ENCODE data around the gene DIDO1. TPM values are rescaled to one million over a fixed set of nuclear protein-coding genes. Genes with fewer than 3 reads are reported as not detected.

The DIDO1 gene
- total RNA-seq, 3 donors from 2014 or later, result 59.8 to 83.1 (median 64.9) TPM

DNA sequence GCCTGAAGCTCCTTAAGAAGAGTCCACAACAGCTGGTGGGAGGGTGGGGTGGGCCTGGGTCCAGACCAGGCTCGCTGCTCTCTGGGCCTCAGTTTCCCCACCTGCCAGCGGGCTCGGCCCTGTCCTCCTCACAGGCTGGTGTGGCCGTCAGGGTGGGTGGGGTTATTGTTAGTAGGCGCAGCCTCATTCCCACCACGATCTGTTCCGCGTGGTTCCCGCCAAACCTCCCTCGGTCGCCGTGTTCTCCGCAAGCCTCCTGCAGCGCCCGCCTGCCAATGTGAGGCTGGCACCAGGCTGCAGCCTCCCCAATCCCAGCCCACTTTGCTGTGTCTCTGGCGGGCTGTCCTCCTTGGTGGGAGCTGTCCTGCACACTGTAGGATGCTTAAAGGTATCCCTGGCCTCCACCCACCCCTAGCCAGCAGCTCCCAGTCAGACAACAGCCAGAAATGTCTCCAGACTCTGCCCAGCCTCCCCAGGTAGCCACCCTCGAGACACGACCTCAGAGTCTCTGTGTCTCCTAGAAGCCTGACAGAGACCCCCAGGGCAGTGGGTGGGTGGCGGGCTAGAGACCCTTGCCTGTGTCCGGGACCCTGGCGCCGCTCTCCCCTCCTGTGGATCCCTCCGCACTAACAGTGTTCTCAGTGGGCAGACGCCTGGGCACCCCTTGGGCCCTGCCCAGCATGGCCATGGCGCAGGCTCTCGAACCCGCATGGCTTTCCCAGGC is 41.5 kb upstream of the DIDO1 start:
- TF ChIP-seq POLR2A (IDR thresholded peaks at IDR 0.05), result no peak
- TF ChIP-seq, protein P1, sequence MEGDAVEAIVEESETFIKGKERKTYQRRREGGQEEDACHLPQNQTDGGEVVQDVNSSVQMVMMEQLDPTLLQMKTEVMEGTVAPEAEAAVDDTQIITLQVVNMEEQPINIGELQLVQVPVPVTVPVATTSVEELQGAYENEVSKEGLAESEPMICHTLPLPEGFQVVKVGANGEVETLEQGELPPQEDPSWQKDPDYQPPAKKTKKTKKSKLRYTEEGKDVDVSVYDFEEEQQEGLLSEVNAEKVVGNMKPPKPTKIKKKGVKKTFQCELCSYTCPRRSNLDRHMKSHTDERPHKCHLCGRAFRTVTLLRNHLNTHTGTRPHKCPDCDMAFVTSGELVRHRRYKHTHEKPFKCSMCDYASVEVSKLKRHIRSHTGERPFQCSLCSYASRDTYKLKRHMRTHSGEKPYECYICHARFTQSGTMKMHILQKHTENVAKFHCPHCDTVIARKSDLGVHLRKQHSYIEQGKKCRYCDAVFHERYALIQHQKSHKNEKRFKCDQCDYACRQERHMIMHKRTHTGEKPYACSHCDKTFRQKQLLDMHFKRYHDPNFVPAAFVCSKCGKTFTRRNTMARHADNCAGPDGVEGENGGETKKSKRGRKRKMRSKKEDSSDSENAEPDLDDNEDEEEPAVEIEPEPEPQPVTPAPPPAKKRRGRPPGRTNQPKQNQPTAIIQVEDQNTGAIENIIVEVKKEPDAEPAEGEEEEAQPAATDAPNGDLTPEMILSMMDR (IDR thresholded peaks at IDR 0.05), result no peak
- no peak for TF ChIP-seq POLR2AphosphoS5 (IDR thresholded peaks at IDR 0.05)
- H3K9me3 ChIP-seq, result no peaks in the 10 kb centered on the region
- H3K36me3 ChIP-seq, result no peaks in the 10 kb centered on the region
- no peak overlapping the region for H3K4me3 ChIP-seq
- intact Hi-C loops (cut with DNase I; ENCODE audit: low total_unique reads), result no loop called here
- DNase-seq (ENCODE audit: low spot score in 2 of 2), result no peak
- peaks cover 0 to 3% of the 10 kb centered on the region in 2 donors for H3K4me1 ChIP-seq
- no peak overlapping the region for H3K27ac ChIP-seq
- H3K27me3 ChIP-seq, result peaks cover 0 to 9% of the 10 kb centered on the region in 2 donors

DNA sequence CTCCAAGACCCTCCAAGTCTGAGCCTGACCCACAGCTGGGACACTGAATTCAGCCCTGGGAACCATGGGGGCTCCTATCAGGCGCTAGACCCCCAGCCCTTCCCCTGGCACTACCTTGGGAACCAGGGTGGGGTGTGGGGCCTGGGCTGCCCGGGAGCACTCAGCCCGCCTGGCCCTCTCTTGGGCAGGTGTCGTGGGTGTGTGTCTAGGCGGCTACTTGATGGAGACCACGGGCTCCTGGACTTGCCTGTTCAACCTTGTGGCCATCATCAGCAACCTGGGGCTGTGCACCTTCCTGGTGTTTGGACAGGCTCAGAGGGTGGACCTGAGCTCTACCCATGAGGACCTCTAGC is 40.8 kb upstream of the DIDO1 start:
- no peaks in the 10 kb centered on the region for H3K9me3 ChIP-seq

DNA sequence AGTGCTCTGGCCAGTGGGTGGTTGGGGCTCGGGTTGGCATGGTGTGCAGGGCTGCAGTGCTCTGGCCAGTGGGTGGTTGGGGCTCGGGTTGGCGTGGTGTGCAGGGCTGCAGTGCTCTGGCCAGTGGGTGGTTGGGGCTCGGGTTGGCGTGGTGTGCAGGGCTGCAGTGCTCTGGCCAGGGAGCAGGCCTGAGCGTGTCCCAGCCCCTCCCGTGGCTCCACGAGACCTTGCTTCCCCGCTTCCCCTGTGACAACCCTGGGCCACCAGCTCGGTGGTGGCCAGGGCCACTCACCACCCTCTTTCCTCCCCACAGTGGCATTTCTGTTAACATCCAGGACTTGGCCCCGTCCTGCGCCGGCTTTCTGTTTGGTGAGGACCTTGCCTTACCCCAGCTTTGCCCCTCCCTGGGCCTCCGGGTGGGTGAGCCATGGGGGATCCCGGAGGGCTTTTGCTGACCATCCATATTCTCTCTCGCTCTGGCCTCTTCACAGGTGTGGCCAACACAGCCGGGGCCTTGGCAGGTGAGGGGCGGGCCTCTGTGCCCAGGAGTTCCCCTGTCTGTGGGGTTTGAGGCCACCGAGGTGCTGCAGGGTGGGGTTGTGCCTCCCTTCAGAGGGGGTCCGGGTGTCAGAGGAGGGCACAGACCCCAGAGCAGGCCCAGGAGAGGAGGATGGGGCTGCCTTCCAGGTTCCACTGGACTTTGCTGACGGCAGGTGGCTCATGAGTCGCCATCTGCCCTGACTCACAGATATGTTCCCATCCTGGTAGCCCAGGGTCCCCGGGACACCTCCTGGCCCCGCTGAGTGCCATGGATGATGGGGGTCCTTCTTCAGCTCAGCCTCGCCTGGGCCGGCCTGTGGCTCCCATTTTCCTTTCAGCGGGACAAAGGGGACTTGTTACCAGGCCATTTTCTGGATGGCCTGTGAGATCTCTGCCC is 40.2 kb upstream of the DIDO1 start:
- Histone ChIP-seq H3K9me3 (no peaks in the 10 kb centered on the region), H3K27ac (no peak overlapping the region), H3K4me3 (no peak overlapping the region), H3K27me3 (peaks cover 0 to 5% of the 10 kb centered on the region in 2 donors), H3K4me1 (no peaks in the 10 kb centered on the region), H3K36me3 (no peaks in the 10 kb centered on the region)
- intact Hi-C loops (cut with DNase I; ENCODE audit: low total_unique reads), result no loop called here
- DNase-seq (ENCODE audit: low spot score in 2 of 2), result no peak
- TF ChIP-seq POLR2AphosphoS5 (IDR thresholded peaks at IDR 0.05), result no peak
- TF ChIP-seq, protein P1 (IDR thresholded peaks at IDR 0.05), result no peak

More for the DNA sequence above, 40.8 kb upstream of the DIDO1 start:
- H3K27me3 ChIP-seq, result peaks cover 0 to 5% of the 10 kb centered on the region in 2 donors
- no peak for DNase-seq (ENCODE audit: low spot score in 2 of 2)
- TF ChIP-seq POLR2AphosphoS5 (IDR thresholded peaks at IDR 0.05), result no peak
- no peak for TF ChIP-seq POLR2A (IDR thresholded peaks at IDR 0.05)
- TF ChIP-seq, protein P1 (IDR thresholded peaks at IDR 0.05), result no peak
- intact Hi-C loops (cut with DNase I; ENCODE audit: low total_unique reads), result no loop called here
- H3K4me3 ChIP-seq, result no peak overlapping the region
- no peak overlapping the region for H3K27ac ChIP-seq
- no peaks in the 10 kb centered on the region for H3K4me1 ChIP-seq
- no peaks in the 10 kb centered on the region for H3K36me3 ChIP-seq

DNA sequence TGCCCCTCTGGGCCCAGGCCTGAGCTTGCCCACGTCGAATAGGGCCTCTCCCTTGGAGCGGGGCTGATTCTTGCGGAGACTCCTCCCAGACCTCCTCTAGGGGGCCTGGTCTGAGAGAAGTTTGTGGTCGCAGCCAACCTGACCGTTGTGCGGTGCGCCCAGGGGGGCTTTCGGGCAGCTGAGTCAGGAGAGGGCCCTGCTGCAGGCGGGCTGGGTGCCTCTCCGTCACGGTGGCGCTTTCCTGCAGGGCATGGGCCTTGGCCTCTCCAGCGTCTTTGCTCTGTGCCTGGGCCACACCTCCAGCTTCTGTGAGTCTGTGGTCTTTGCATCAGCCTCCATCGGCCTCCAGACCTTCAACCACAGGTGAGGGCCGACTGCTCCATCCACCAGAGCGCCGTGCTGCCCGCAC is 39.1 kb upstream of the DIDO1 start:
- Histone ChIP-seq H3K4me1 (no peaks in the 10 kb centered on the region), H3K27me3 (peaks cover 0 to 4% of the 10 kb centered on the region in 2 donors), H3K9me3 (no peaks in the 10 kb centered on the region), H3K4me3 (no peak overlapping the region), H3K27ac (no peak overlapping the region), H3K36me3 (no peaks in the 10 kb centered on the region)
- DNase-seq (ENCODE audit: low spot score in 2 of 2), result no peak
- intact Hi-C loops (cut with DNase I; ENCODE audit: low total_unique reads), result no loop called here
- TF ChIP-seq POLR2AphosphoS5 (IDR thresholded peaks at IDR 0.05) (no peak), POLR2A (IDR thresholded peaks at IDR 0.05) (no peak)
- TF ChIP-seq, protein P1 (IDR thresholded peaks at IDR 0.05), result no peak

DNA sequence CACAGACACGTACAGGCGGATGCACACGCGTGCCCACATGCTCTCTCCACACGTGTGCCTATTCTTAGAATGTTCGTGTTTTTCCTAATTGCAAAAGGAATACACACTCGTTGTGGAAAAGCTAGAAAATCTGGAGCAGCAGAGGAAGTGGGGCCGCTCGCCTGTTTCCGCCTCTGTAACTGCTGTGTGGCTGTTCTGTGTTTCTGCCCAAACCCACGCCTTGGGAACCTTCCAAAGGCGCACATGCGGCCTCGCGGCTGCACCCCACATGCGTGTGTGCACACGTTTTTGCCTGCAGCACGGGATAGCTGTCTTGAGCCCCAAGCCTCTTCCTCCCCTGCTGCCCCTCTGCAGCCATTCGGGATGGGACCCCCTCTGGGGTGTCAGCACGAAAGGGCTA is 38.4 kb upstream of the DIDO1 start:
- no peak overlapping the region for H3K4me3 ChIP-seq
- intact Hi-C loops (cut with DNase I; ENCODE audit: low total_unique reads), result no loop called here
- H3K27ac ChIP-seq, result no peak overlapping the region
- H3K9me3 ChIP-seq, result no peaks in the 10 kb centered on the region
- TF ChIP-seq, protein P1 (IDR thresholded peaks at IDR 0.05), result no peak
- TF ChIP-seq POLR2AphosphoS5 (IDR thresholded peaks at IDR 0.05) (no peak), POLR2A (IDR thresholded peaks at IDR 0.05) (no peak)
- H3K4me1 ChIP-seq, result no peaks in the 10 kb centered on the region
- no peaks in the 10 kb centered on the region for H3K36me3 ChIP-seq
- no peak for DNase-seq (ENCODE audit: low spot score in 2 of 2)
- H3K27me3 ChIP-seq, result no peaks in the 10 kb centered on the region
